Erythroblast (primary cell): ENCODE measurements around the gene LGALS8.

Experiments
- GATA1 ChIP-seq: IDR thresholded peaks from 2 replicates; pipeline ENCODE4 v1.6.1; 2011; ENCODE audit warnings: low read depth, mild to moderate bottlenecking, control low read depth, low read length, moderate library complexity
- POLR2A ChIP-seq: IDR thresholded peaks from 2 replicates; pipeline ENCODE4 v1.6.1; 2011; ENCODE audit warnings: mild to moderate bottlenecking, low read length

DNA sequence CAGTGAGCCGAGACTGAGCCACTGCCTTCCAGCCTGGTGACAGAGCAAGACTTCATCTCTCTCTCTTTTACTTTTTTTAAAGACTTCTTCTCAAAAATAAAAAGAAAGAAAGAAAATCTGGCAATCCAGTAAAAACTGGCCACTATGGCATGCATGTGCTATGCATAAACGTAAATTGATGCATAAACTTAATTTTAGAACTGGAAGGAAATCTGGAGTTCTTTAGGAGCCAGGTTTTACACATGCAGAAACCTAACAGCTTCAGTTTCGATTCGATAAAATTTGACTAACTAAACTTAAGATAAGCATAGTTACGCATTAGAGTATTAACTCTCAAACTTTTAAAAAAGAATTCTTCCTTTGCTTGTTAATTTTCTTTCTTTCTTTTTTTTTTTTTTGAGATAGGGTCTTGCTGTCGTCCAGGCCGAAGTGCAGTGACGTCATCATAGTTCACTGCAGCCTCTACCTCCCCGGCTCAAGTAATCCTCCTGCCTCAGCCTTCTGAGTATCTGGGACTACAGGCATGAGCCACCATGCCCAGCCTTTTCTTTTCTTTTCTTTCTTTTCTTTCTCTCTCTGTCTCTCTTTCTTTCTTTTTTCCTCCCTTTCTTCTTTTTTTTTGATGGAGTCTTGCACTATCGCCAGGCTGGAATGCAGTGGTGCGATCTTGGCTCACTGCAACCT is 11.9 kb upstream of the LGALS8 start:
- TF ChIP-seq POLR2A = no peak
- TF ChIP-seq GATA1 = no peak
